Measurements from ENCODE around the gene SPRN.

- TF ChIP-seq, protein P1, sequence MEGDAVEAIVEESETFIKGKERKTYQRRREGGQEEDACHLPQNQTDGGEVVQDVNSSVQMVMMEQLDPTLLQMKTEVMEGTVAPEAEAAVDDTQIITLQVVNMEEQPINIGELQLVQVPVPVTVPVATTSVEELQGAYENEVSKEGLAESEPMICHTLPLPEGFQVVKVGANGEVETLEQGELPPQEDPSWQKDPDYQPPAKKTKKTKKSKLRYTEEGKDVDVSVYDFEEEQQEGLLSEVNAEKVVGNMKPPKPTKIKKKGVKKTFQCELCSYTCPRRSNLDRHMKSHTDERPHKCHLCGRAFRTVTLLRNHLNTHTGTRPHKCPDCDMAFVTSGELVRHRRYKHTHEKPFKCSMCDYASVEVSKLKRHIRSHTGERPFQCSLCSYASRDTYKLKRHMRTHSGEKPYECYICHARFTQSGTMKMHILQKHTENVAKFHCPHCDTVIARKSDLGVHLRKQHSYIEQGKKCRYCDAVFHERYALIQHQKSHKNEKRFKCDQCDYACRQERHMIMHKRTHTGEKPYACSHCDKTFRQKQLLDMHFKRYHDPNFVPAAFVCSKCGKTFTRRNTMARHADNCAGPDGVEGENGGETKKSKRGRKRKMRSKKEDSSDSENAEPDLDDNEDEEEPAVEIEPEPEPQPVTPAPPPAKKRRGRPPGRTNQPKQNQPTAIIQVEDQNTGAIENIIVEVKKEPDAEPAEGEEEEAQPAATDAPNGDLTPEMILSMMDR (conservative IDR thresholded peaks at IDR 0.05 in 1 of 2, IDR thresholded peaks at IDR 0.05 in 1 of 2; ENCODE audit: extremely low read depth in 1 of 2, insufficient read depth in 1 of 2, low read depth in 1 of 2, low read length in 2 of 2), result no peak
- TF ChIP-seq EZH2 (IDR thresholded peaks at IDR 0.05; ENCODE audit: borderline replicate concordance, low read length), result no peak
Measured at GRCh38 chr10:133372507-133372906, 51.9 kb downstream of the SPRN start.
